ENCODE results near the gene LHX2. TPM values are rescaled to one million over a fixed set of nuclear protein-coding genes. Genes with fewer than 3 reads are reported as not detected.

Gene LHX2
- total and polyA plus RNA-seq, 8 donors, result 0.18 TPM; not detected in 7

DNA sequence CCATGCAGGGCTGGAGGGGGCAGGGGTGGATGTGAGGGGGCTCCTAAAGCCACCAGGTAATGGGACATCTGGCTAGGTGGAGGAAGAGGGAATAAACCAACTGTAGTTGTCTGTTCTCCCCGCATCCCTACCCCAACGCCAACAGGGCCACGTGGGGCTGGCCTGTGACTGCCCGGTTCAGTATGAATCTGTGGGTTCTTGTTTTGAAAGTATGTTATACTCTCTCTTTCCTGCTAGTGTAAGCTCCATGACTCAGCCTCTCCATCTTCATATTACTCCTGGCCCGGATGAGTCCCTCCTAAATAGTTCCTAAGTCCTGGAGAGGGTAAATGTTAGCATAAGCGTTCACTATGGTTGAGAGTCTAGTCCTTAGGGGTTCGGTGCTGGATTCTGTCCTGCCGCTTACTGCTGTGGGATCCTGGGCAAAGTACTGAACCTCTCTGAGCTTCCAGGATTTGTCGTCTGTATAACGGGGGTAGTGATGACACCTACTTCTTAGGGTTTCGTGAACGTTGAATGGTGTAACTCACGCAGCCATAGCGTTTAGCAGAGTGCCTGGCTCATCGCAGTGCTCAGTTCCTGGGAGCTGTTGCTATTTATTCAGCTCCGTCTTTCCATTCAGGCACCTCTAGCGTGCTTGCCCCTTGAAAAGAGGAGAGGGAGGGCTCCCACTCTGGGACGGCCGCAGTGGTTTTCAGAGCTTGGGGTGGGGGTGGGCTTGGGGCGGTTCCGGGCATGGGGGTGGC lies 28.8 kb downstream of the LHX2 start:
- H3K27me3 ChIP-seq, result peaks cover 0 to 98% (median 62%) of the 10 kb centered on the region in 3 donors
- H3K9me3 ChIP-seq, result no peaks in the 10 kb centered on the region
- H3K36me3 ChIP-seq, result no peaks in the 10 kb centered on the region
- intact Hi-C loops (cut with DNase I; ENCODE audit: low total_unique reads), result loop anchor here (5.0 kb wide), 1 partner anchor 498 kb away; no protein-coding TSS in a partner anchor
- DNase-seq, result no peak
- H3K4me3 ChIP-seq, result peak overlapping the region; percentile 37 to 50 (median 44)
- 26 to 32% (median 31%) methylated on average over 21 of the region's 21 CpGs for WGBS, 5 donors
- H3K27ac ChIP-seq, result no peak overlapping the region
- TF ChIP-seq POLR2AphosphoS5 (IDR thresholded peaks at IDR 0.05) (no peak), EP300 (IDR thresholded peaks at IDR 0.05) (no peak), POLR2A (IDR thresholded peaks at IDR 0.05) (no peak)
- TF ChIP-seq, protein P1, sequence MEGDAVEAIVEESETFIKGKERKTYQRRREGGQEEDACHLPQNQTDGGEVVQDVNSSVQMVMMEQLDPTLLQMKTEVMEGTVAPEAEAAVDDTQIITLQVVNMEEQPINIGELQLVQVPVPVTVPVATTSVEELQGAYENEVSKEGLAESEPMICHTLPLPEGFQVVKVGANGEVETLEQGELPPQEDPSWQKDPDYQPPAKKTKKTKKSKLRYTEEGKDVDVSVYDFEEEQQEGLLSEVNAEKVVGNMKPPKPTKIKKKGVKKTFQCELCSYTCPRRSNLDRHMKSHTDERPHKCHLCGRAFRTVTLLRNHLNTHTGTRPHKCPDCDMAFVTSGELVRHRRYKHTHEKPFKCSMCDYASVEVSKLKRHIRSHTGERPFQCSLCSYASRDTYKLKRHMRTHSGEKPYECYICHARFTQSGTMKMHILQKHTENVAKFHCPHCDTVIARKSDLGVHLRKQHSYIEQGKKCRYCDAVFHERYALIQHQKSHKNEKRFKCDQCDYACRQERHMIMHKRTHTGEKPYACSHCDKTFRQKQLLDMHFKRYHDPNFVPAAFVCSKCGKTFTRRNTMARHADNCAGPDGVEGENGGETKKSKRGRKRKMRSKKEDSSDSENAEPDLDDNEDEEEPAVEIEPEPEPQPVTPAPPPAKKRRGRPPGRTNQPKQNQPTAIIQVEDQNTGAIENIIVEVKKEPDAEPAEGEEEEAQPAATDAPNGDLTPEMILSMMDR (IDR thresholded peaks at IDR 0.05), result no peak
- H3K4me1 ChIP-seq, result peaks cover 13 to 33% (median 24%) of the 10 kb centered on the region in 4 donors

DNA sequence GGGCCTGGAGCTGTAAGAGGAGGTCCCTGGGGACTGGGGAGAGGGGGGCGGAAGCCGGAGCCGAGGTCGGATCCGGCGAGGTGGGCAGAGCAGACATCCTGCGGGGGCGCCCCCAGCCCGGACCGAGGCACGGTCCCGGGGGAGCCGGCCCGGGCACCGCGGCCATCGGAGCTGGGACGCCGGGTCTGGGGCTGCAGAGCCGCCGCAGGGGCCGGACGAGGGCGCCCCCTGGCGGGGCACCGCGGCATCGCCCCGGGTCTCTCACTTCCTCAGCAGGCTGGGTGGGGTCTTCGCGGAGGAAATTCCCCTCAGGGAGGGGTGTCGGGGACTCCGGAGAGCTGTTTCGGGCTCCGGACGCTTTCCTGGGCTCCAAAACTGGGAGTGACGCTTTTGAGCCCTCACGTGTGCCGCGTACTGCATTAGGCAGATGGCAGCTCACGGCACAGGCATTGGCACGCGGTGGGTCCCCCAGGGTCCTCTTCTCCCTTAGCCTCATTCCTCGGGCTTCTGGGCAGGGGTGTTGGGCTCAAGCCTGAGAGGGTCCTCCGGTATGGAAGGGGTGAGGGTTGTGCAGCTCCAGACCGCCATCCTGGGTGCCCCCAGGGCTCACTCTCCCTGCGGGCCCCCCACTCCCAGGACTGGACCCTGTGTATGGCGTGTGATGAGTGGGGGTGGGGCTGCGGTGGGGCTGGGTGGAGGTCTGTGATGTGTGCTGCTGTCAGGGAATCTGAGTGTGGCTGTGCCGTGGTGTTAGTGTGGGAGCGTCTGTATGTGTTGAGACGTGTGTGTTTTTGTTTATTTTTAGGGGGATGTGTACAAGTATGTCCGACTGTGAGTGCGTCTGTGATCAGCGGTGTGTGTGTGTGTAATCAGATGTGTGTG lies 29.6 kb downstream of the LHX2 start:
- Histone ChIP-seq H3K36me3 (no peaks in the 10 kb centered on the region), H3K27ac (no peak overlapping the region), H3K4me1 (peaks cover 18 to 40% (median 29%) of the 10 kb centered on the region in 4 donors), H3K9me3 (no peaks in the 10 kb centered on the region), H3K27me3 (peaks cover 0 to 98% (median 65%) of the 10 kb centered on the region in 3 donors), H3K4me3 (peak overlapping the region; percentile 37 to 50 (median 44))
- DNase-seq, result peak; percentile 65 to 69
- 5 to 10% (median 8%) methylated on average over 35 to 55 of the region's 55 CpGs for WGBS, 5 donors
- no peak for TF ChIP-seq POLR2A (IDR thresholded peaks at IDR 0.05)
- TF ChIP-seq, protein P1 (IDR thresholded peaks at IDR 0.05), result peak in 6 of 7 experiments; percentile 10 to 98 (median 82)
- intact Hi-C loops (cut with DNase I; ENCODE audit: low total_unique reads), result loop anchor here (5.0 kb wide), 1 partner anchor 499 kb away; no protein-coding TSS in a partner anchor

DNA sequence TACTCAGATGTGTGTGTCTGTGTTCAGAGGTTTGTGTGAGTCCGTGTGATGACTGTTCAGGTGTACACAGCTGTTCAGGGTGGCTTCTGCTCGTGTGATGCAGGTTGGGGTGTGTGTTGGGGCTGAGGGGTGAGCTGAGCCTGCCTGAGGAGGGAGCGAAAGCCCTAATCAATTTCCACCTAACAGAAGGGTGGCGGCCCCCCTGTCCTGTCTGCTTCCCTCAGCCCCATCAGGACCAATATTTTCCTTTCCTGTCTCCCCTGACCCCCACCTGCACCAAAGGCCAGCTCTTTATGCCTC lies 30.2 kb downstream of the LHX2 start:
- TF ChIP-seq, protein P1 (IDR thresholded peaks at IDR 0.05), result no peak
- TF ChIP-seq EP300 (IDR thresholded peaks at IDR 0.05) (no peak), POLR2A (IDR thresholded peaks at IDR 0.05) (no peak), POLR2AphosphoS5 (IDR thresholded peaks at IDR 0.05) (no peak)
- DNase-seq, result no peak
- intact Hi-C loops (cut with DNase I; ENCODE audit: low total_unique reads), result loop anchor here (5.0 kb wide), 1 partner anchor 499 kb away; no protein-coding TSS in a partner anchor
- no peak overlapping the region for H3K27ac ChIP-seq
- no peaks in the 10 kb centered on the region for H3K9me3 ChIP-seq
- peaks cover 0 to 98% (median 61%) of the 10 kb centered on the region in 3 donors for H3K27me3 ChIP-seq
- peaks cover 18 to 40% (median 29%) of the 10 kb centered on the region in 4 donors for H3K4me1 ChIP-seq
- H3K36me3 ChIP-seq, result no peaks in the 10 kb centered on the region
- WGBS, 5 donors, result 38 to 49% (median 46%) methylated on average over 4 of the region's 4 CpGs
- H3K4me3 ChIP-seq, result no peak overlapping the region

DNA sequence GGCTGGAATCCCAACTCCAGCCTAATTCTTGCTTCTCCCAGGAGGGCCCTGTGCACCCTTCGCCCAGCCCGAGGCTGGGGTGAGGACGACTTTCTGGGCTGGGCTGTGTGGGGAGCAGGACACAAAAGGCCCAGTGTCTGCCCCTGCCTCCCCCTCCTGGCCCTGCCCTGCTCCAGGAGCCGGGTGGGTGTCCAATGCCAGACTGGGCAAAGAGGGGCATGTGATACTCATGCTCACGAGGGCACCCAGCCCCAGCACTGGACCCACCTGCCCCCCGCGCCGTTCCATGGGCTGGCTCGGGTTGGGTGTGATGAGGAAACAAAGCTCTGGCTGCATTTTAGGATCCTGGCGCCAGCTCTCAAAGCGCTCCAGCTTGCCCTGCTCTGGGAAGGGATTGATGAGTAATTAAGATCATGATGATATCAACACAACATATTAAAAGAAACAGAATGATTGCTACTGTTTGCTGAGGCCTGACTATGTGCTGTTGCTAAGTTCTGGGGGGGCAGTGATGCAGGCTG lies 30.7 kb downstream of the LHX2 start:
- H3K27me3 ChIP-seq, result peaks cover 0 to 98% (median 56%) of the 10 kb centered on the region in 3 donors
- H3K4me3 ChIP-seq, result no peak overlapping the region

More for the DNA sequence above, 30.7 kb downstream of the LHX2 start:
- Histone ChIP-seq H3K36me3 (no peaks in the 10 kb centered on the region), H3K27ac (no peak overlapping the region), H3K9me3 (no peaks in the 10 kb centered on the region), H3K4me1 (peaks cover 18 to 40% (median 29%) of the 10 kb centered on the region in 4 donors)
- TF ChIP-seq POLR2A (IDR thresholded peaks at IDR 0.05) (no peak), POLR2AphosphoS5 (IDR thresholded peaks at IDR 0.05) (no peak), EP300 (IDR thresholded peaks at IDR 0.05) (no peak)
- TF ChIP-seq, protein P1 (IDR thresholded peaks at IDR 0.05), result no peak
- intact Hi-C loops (cut with DNase I; ENCODE audit: low total_unique reads), result loop anchor here (5.0 kb wide), 1 partner anchor 500 kb away; no protein-coding TSS in a partner anchor
- no peak for DNase-seq
- 30 to 47% (median 43%) methylated on average over 9 to 11 of the region's 11 CpGs for WGBS, 5 donors
